ENCODE data around the gene RGR. TPM values are rescaled to one million over a fixed set of nuclear protein-coding genes. Genes with fewer than 3 reads are reported as not detected.
"Not testable (repeated sequence)": the region's sequence is repeated elsewhere in the genome, so short reads cannot be mapped to it uniquely, and the experiment has no call there.

The RGR gene
- total RNA-seq, 2 experiments from 2014 or later = not detected

DNA sequence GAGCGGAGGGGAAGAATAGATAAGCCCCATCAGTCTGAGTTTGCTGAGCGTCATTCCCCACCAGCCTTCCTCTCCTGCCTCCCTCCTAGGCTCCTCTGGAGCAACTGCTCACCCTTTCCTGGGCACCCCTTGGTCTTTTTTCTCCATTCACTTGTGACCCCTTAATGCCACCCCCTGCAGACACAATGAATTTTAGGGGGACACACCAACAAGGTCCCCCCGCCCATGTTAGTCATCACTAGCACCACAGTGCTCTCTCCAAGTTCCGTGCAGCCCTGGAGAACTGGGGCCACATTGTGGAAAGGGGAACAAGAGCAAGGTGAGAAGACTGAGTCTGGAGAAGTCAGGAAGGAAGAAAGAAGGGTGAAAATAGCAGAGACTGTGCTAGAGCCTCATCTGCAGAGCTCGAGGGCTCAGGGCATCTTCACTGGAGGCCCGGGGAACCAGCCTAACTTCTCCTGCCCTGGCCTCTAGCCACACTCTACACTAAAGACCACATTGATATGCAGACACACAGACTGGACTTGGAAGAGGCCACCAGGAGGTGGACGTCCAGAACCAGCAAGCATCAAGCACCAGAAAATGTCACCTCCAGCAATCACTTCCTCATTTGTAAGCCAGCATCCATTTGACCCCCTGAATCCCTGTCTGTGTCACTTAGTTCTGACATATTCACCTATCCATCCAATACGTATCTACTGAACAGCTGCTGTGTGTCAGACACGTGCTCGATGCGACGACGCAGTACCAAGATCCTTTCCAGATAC lies 17.5 kb downstream of the RGR start:
- Mint-ChIP-seq H3K27me3 (ENCODE audit: low read depth) (peaks cover 12% of the 10 kb centered on the region), H3K27ac (no peak overlapping the region), H3K9me3 (ENCODE audit: insufficient read depth) (no peaks in the 10 kb centered on the region), H3K4me3 (no peak overlapping the region), H3K36me3 (ENCODE audit: low read depth) (no peaks in the 10 kb centered on the region), H3K4me1 (ENCODE audit: low read depth) (peaks cover 8% of the 10 kb centered on the region)
- DNase-seq (no peak), ATAC-seq (no peak)
- ChIA-PET POLR2A (no interaction called here), CTCF (interaction anchor here (1.2 to 11.7 kb wide), 3 partner anchors 90 to 276 kb away, joined by 3 to 260 read pairs (median 3); no protein-coding TSS in a partner anchor)

DNA sequence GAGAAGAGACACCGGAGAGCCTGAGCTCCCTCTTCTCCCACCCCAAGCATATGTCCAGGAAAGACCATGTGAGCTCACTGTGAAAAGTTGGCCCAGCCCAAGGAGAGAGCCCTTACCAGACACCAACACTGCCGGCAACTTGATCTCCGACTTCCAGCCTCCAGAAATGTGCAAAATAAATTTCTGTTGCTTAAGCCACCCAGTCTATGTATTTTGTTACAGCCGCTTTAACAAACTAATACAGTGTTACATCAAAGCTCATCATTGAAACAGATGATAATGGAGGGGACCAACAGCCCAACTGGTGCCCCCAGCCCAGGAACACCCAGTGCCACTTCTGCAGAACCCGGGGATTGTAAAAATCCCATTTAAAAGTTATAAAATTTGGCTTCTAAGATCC lies 18.9 kb downstream of the RGR start:
- H3K9me3 Mint-ChIP-seq (ENCODE audit: insufficient read depth) = no peaks in the 10 kb centered on the region
- no peaks in the 10 kb centered on the region for H3K36me3 Mint-ChIP-seq (ENCODE audit: low read depth)
- ChIA-PET POLR2A (no interaction called here), CTCF (interaction anchor here (0.7 to 11.7 kb wide), 12 partner anchors 10 to 274 kb away, joined by 3 to 260 read pairs (median 5); no protein-coding TSS in a partner anchor)
- peaks cover 18% of the 10 kb centered on the region for H3K4me1 Mint-ChIP-seq (ENCODE audit: low read depth)
- DNase-seq (no peak), ATAC-seq (no peak)
- H3K4me3 Mint-ChIP-seq = no peak overlapping the region
- H3K27ac Mint-ChIP-seq = no peak overlapping the region
- H3K27me3 Mint-ChIP-seq (ENCODE audit: low read depth) = peaks cover 17% of the 10 kb centered on the region

DNA sequence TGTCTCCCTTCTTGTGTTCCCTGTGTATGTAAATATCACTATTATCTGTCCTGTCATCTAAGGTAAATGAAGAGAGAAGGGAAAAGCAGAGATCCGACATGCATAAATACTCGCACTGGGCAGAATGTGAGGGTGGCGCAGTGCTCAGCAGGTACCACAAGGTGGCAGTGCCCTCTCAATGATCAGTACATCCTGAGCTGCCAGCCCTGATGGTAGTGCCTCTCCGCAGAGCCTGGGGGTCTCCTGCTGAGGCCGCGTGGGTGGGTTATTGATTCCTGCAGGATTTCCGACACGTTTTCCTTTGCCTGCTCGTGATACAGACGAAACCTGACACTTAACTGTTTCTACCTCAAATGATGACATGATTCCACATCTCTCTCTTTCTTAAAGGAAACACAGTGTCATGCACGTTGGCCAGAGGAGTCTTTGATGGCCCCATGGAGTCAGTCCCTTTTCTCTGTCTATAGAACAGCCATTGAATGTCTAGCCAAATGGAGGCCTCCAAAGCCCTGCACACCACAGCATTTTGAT lies 19.8 kb downstream of the RGR start:
- Mint-ChIP-seq H3K4me3 (no peak overlapping the region), H3K4me1 (ENCODE audit: low read depth) (peaks cover 18% of the 10 kb centered on the region), H3K9me3 (ENCODE audit: insufficient read depth) (no peaks in the 10 kb centered on the region), H3K27me3 (ENCODE audit: low read depth) (peaks cover 18% of the 10 kb centered on the region), H3K36me3 (ENCODE audit: low read depth) (no peaks in the 10 kb centered on the region), H3K27ac (no peak overlapping the region)
- ATAC-seq (peak; percentile 97), DNase-seq (peak; percentile 82)
- ChIA-PET POLR2A (interaction anchor here (0.8 to 1.0 kb wide), 2 partner anchors 66 to 273 kb away, joined by 3 to 4 read pairs; no protein-coding TSS in a partner anchor), CTCF (interaction anchor here (0.6 to 11.7 kb wide), 21 partner anchors 9 to 273 kb away, joined by 3 to 260 read pairs (median 5); no protein-coding TSS in a partner anchor)

DNA sequence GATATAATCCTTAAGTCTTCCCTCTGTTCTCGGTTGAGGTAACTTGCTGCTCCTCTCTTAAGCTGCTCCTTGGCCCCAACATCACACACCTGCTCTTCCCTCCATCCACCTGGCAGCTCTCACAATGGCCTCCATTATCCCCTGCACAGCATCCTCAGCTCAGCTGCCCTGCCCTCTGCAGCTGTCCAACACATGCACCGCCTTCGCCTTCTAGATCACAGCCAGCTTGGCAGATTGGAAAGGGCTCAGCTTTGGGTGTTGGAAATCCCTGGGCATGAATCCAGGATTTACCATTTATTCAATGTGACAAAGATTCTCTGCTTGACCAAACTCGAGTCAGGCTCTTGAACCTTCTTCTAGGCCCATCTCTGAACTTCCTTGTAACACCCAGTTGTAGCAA lies 20.6 kb downstream of the RGR start:
- no peaks in the 10 kb centered on the region for H3K9me3 Mint-ChIP-seq (ENCODE audit: insufficient read depth)
- ChIA-PET CTCF (interaction anchor here (0.8 to 11.7 kb wide), 11 partner anchors 11 to 273 kb away, joined by 3 to 260 read pairs (median 6); partner anchors contain the start of gene CCSER2), POLR2A (interaction anchor here (0.8 kb wide), 1 partner anchor 65 kb away, joined by 4 read pairs; no protein-coding TSS in a partner anchor)
- DNase-seq (peak; percentile 14), ATAC-seq (no peak)
- H3K4me3 Mint-ChIP-seq = no peak overlapping the region
- no peaks in the 10 kb centered on the region for H3K36me3 Mint-ChIP-seq (ENCODE audit: low read depth)
- H3K4me1 Mint-ChIP-seq (ENCODE audit: low read depth) = peaks cover 19% of the 10 kb centered on the region
- H3K27ac Mint-ChIP-seq = no peak overlapping the region
- H3K27me3 Mint-ChIP-seq (ENCODE audit: low read depth) = peaks cover 18% of the 10 kb centered on the region

DNA sequence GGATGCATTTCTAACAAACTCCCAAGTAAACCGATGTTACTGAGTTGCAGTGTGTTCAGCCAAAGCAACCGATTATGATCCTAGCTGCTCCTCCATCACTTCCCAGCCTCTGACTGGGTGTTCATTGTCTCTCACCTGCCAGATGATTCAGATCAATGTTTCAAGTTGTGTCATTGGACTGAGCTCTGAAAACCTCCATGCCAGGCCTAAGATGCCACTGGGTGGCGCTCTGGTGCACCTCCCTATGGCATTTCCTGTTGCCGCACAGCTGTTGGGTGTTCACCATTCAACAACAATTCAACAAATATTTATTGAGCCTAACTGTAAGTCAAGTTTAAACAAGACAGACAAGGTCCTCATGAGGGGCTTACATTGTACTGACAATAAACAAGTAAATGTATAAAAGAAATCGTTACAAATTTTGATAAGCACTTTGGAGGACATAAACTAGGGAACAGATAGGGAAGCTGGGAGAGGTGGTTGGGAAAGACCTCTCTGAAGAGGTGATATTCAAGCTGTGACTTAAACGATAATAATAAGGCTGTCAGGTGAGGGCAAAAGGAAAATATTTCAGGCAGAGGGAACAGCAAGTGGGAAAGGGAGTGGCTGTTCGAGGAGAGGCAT lies 22.8 kb downstream of the RGR start:
- peaks cover 22% of the 10 kb centered on the region for H3K4me1 Mint-ChIP-seq (ENCODE audit: low read depth)
- no peaks in the 10 kb centered on the region for H3K9me3 Mint-ChIP-seq (ENCODE audit: insufficient read depth)
- peaks cover 18% of the 10 kb centered on the region for H3K27me3 Mint-ChIP-seq (ENCODE audit: low read depth)
- ChIA-PET CTCF (interaction anchor here (0.6 to 11.7 kb wide), 44 partner anchors 9 to 281 kb away, joined by 3 to 260 read pairs (median 4); partner anchors contain the start of gene CCSER2), POLR2A (interaction anchor here (0.6 to 1.6 kb wide), 2 partner anchors 62 to 273 kb away, joined by 3 to 5 read pairs; no protein-coding TSS in a partner anchor)
- ATAC-seq = peak; percentile 66
- H3K27ac Mint-ChIP-seq = peak overlapping the region; percentile 25
- DNase-seq = peak; percentile 81
- no peaks in the 10 kb centered on the region for H3K36me3 Mint-ChIP-seq (ENCODE audit: low read depth)
- no peak overlapping the region for H3K4me3 Mint-ChIP-seq

DNA sequence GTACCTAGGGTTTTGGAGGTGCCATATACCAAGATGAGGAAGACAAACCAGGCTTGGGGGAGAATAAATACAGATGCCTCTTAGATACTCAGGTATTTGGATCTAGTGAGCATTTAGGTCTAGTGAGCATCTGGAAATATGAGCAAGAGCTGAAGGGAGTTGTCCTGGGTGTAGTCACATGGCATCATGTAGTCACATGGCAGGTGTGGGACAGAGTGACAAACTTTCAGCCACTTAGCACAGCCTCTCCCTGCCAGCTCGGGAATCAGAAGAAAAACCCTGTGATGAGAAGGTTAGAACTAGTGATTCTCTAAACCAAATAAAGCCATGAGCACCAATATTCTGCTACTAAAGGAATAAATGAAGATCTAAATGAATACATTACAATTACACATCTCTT lies 24.3 kb downstream of the RGR start:
- H3K4me1 Mint-ChIP-seq (ENCODE audit: low read depth) = peaks cover 22% of the 10 kb centered on the region
- ChIA-PET POLR2A (no interaction called here), CTCF (interaction anchor here (1.2 to 11.7 kb wide), 3 partner anchors 60 to 269 kb away, joined by 3 to 260 read pairs (median 4); no protein-coding TSS in a partner anchor)
- H3K27ac Mint-ChIP-seq = no peak overlapping the region
- no peaks in the 10 kb centered on the region for H3K9me3 Mint-ChIP-seq (ENCODE audit: insufficient read depth)
- H3K36me3 Mint-ChIP-seq (ENCODE audit: low read depth) = no peaks in the 10 kb centered on the region
- peaks cover 12% of the 10 kb centered on the region for H3K27me3 Mint-ChIP-seq (ENCODE audit: low read depth)
- H3K4me3 Mint-ChIP-seq = no peak overlapping the region
- ATAC-seq = no peak
- DNase-seq = no peak

DNA sequence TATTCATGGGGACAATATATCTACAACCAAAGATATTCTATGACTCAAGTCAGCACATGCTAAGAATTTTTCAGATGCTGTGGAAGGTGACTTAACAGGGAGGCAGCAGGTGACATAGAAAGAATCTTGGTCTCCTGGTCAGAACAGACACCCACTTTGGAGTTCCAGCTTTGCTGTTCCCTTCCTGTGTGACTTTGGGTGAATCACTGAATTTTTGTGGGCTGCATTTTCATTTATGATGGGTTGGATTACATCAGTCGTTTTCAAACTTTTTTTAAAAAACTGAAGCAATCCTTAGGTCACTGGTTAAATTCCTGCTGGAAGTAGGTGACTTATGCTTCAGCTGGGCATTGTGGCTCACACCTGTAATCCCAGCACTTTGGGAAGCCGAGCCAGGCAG lies 24.9 kb downstream of the RGR start:
- H3K4me1 Mint-ChIP-seq (ENCODE audit: low read depth) = peaks cover 19% of the 10 kb centered on the region
- ATAC-seq (no peak), DNase-seq (no peak)
- CTCF ChIA-PET = interaction anchor here (0.8 to 11.7 kb wide), 4 partner anchors 24 to 268 kb away, joined by 3 to 260 read pairs (median 4); no protein-coding TSS in a partner anchor
- H3K4me3 Mint-ChIP-seq = no peak overlapping the region
- POLR2A ChIA-PET = no interaction called here
- H3K27ac Mint-ChIP-seq = no peak overlapping the region
- no peaks in the 10 kb centered on the region for H3K9me3 Mint-ChIP-seq (ENCODE audit: insufficient read depth)
- peaks cover 9% of the 10 kb centered on the region for H3K27me3 Mint-ChIP-seq (ENCODE audit: low read depth)
- H3K36me3 Mint-ChIP-seq (ENCODE audit: low read depth) = no peaks in the 10 kb centered on the region

DNA sequence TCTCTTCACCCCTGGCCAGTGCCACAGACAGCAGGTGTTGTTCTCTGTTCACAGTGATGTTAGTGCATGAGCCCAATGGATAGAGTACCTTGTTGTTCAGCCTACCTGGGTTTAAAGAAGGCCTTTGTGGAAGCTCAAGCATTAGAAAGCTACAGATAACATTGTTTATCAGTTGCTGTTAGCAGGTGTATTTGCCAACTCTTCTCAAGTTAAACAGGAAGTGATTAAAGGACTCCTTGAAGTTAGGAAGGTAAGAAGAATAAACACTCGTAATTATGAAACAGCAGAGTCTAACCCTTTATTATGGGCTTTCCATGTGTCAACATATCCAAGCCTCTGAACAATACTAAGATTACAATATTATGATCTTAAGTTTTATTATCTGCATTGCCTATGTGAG lies 25.9 kb downstream of the RGR start:
- Mint-ChIP-seq H3K4me3 (no peak overlapping the region), H3K27ac (no peak overlapping the region), H3K9me3 (ENCODE audit: insufficient read depth) (no peaks in the 10 kb centered on the region), H3K4me1 (ENCODE audit: low read depth) (peaks cover 18% of the 10 kb centered on the region), H3K36me3 (ENCODE audit: low read depth) (no peaks in the 10 kb centered on the region), H3K27me3 (ENCODE audit: low read depth) (peaks cover 9% of the 10 kb centered on the region)
- ChIA-PET POLR2A (no interaction called here), CTCF (interaction anchor here (11.7 kb wide), 1 partner anchor 267 kb away, joined by 260 read pairs; no protein-coding TSS in a partner anchor)
- DNase-seq (no peak), ATAC-seq (no peak)

DNA sequence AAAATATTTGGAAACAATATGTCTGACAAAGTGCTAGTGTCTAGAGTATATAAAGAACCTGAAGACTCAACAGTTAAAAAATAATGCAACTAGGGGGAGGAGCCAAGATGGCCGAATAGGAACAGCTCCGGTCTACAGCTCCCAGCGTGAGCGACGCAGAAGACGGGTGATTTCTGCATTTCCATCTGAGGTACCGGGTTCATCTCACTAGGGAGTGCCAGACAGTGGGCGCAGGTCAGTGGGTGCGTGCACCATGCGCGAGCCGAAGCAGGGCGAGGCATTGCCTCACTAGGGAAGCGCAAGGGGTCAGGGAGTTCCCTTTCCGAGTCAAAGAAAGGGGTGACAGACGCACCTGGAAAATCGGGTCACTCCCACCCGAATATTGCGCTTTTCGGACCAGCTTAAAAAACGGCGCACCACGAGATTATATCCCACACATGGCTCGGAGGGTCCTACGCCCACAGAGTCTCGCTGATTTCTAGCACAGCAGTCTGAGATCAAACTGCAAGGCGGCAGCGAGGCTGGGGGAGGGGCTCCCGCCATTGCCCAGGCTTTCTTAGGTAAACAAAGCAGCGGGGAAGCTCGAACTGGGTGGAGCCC lies 35.1 kb downstream of the RGR start:
- DNase-seq; H3K4me3 Mint-ChIP-seq; H3K27ac Mint-ChIP-seq; POLR2A ChIA-PET; H3K9me3 Mint-ChIP-seq (ENCODE audit: insufficient read depth); H3K36me3 Mint-ChIP-seq (ENCODE audit: low read depth); ATAC-seq; H3K4me1 Mint-ChIP-seq (ENCODE audit: low read depth): not testable (repeated sequence)
- CTCF ChIA-PET = interaction anchor here (1.4 to 1.6 kb wide), 2 partner anchors 13 to 257 kb away, joined by 7 to 10 read pairs; no protein-coding TSS in a partner anchor
- H3K27me3 Mint-ChIP-seq (ENCODE audit: low read depth) = peaks cover 21% of the 10 kb centered on the region

DNA sequence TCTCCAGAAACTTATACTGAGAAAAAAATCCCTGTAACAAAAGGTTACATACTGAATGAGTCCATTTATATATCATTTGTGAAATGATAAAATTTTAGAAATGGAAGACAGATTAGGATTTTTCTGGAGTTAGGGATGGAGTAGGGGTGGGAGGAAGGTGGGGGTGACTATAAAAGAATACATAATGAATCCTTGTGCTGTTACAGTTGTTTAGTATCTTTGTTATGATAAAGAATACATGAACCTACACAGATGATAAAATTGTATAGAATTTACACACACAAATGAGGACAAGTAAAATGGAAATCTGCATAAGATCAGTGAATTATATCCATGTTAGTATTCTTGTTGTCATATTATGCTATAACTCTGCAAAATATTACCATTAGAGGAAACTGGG lies 41.8 kb downstream of the RGR start:
- H3K27me3 Mint-ChIP-seq (ENCODE audit: low read depth) = peaks cover 23% of the 10 kb centered on the region
- CTCF ChIA-PET = no interaction called here
- POLR2A ChIA-PET = no interaction called here
- ATAC-seq (no peak), DNase-seq (no peak)
- H3K27ac Mint-ChIP-seq = no peak overlapping the region
- no peaks in the 10 kb centered on the region for H3K36me3 Mint-ChIP-seq (ENCODE audit: low read depth)
- no peak overlapping the region for H3K4me3 Mint-ChIP-seq
- no peaks in the 10 kb centered on the region for H3K9me3 Mint-ChIP-seq (ENCODE audit: insufficient read depth)
- peaks cover 3% of the 10 kb centered on the region for H3K4me1 Mint-ChIP-seq (ENCODE audit: low read depth)

DNA sequence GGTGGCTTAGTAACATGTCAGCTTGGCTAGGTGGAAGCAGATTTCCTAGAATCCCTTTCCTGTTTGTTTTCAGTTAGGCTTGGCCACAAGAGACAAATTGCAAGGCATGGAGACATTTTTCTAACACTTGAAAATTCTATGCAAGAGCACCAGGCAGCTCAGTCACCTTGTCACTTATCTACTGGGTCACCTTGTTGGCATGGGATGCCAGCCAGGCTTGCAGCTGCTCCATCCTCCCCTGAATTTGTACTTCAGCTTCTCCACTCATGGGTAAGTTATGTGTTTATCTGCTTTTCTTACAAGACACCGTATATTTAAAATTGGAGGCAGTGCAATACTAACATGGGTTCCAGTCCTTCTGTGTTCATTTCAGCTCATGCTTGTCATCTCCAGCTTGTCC lies 43.3 kb downstream of the RGR start:
- Mint-ChIP-seq H3K27me3 (ENCODE audit: low read depth) (peaks cover 23% of the 10 kb centered on the region), H3K9me3 (ENCODE audit: insufficient read depth) (no peaks in the 10 kb centered on the region), H3K4me3 (no peak overlapping the region), H3K36me3 (ENCODE audit: low read depth) (no peaks in the 10 kb centered on the region), H3K4me1 (ENCODE audit: low read depth) (peaks cover 4% of the 10 kb centered on the region), H3K27ac (no peak overlapping the region)
- no peak for DNase-seq
- ChIA-PET POLR2A (no interaction called here), CTCF (interaction anchor here (0.7 to 1.0 kb wide), 2 partner anchors 21 to 64 kb away, joined by 3 read pairs; no protein-coding TSS in a partner anchor)
- ATAC-seq = no peak

All from activated CD8-positive, alpha-beta T cell treated with anti-CD3 and anti-CD28 coated beads, Interleukin-2, amount 10 ng/mL, durations not matched to agents 7 days and 5 days (primary cell).